Uterus (tissue), 4 donors: ENCODE measurements around the gene MFAP3L. TPM values are rescaled to one million over a fixed set of nuclear protein-coding genes. Genes with fewer than 3 reads are reported as not detected.

Source experiments
- DNase-seq, 2 donors: peaks; one replicate each; pipeline ENCODE4 v3.0.0-alpha.2; 2019 to 2020
- H3K27ac ChIP-seq, 2 donors: fragments of 200-600 bp; sonication (generic); 1 replicate in 1 of 2; 2 replicates in 1 of 2; pipeline ENCODE4 v1.5.1; 2016 to 2018
- H3K27me3 ChIP-seq, 2 donors: fragments of 200-600 bp; sonication (generic); one replicate each; pipeline ENCODE4 v1.5.1; 2018 to 2019; ENCODE audit warnings: control low read depth in 1 of 2
- H3K36me3 ChIP-seq, 2 donors: fragments of 200-600 bp; sonication (generic); one replicate each; pipeline ENCODE4 v1.5.1; 2019; ENCODE audit warnings: control low read depth in 1 of 2
- H3K4me1 ChIP-seq, 2 donors: fragments of 200-600 bp; sonication (generic); one replicate each; pipeline ENCODE4 v1.5.1; 2018 to 2019; ENCODE audit warnings: control low read depth in 1 of 2
- H3K4me3 ChIP-seq, 2 donors: fragments of 200-600 bp; sonication (generic); 1 replicate in 1 of 2; 2 replicates in 1 of 2; pipeline ENCODE4 v1.5.1; 2018 to 2019; ENCODE audit warnings: mild to moderate bottlenecking in 1 of 2
- H3K9me3 ChIP-seq, 2 donors: fragments of 200-600 bp; sonication (generic); one replicate each; pipeline ENCODE4 v1.5.1; 2019; ENCODE audit warnings: control low read depth in 1 of 2
- POLR2A ChIP-seq, 2 donors: fragments of 450-650 bp; IDR thresholded peaks; one replicate each; pipeline ENCODE4 v1.6.1; 2016; ENCODE audit warnings: antibody characterized with exemption in 2 of 2, mild to moderate bottlenecking in 1 of 2, moderate library complexity in 1 of 2
- intact Hi-C: fragments of 100-400 bp; cut with DNase I; formaldehyde crosslinking; loops from one replicate; pipeline ENCODE4 v1.15.1; 2023; ENCODE audit warnings: low total_unique reads
- total RNA-seq, 4 donors: library from RNA; depleted of rRNA in 3 of 4; stranded (reverse); fragments of >200 nt in 3 of 4; gene quantifications; one replicate each; pipeline versions ENCODE4 v1.1.0 to v1.2.4, GENCODE V29; 2014 to 2023
- TF ChIP-seq, protein P1 (sequence below), 4 experiments: fragments of 200-600 bp in 2 of 4; fragments of 450-650 bp in 2 of 4; sonication (generic) in 2 of 4; IDR thresholded peaks; one replicate each; pipeline ENCODE4 v1.5.1; 2016 to 2019; ENCODE audit warnings: antibody characterized with exemption in 4 of 4, mild to moderate bottlenecking in 2 of 4, moderate library complexity in 1 of 4
- donor health status: DM: yes; HTN: yes; CAD: no.

MFAP3L gene
- total RNA-seq, 4 donors from 2014 or later = 6.6 to 38.4 (median 14.9) TPM

DNA sequence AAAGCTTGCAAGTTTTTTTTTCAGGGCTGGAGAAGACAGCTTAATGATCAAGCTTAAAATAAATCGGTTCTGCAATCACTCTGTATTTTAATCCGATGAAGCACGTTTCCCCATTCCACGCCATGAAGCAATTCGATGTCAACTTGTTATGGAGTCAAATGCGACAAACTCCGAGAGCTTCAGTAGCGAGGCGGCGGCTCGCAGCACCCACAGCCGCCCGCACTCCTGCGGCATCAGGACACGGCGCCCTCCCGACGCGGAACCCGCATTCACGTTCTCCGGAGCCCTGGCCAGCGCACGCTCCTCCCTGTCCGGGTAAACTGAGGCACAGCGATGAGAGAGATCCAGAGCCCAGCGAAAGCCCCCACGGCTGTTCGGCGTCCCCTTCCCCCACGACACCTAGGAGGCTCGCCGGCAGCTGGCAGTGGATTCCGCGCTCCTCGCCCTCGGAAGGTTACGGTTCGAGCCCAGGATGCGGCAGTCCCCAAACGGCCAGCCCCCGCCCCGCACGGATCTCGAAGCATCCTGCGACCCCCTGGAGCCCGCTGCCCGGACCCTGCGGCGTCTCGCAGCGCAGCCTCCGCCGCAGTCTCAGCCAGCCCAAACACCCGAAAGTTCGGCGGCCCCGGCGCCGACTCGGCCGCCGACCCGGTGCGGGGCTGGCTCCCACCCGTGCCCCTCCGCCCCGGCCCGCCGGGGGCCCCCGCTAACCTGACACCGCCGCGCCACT is 507 bp downstream of the MFAP3L start:
- intact Hi-C loops = loop anchor here (10.0 kb wide), 1 partner anchor 411 kb away; the partner anchor contains the start of gene NEK1
- H3K27ac ChIP-seq = peak overlapping the region; percentile 60 to 94
- H3K4me3 ChIP-seq = peak overlapping the region; percentile 89 to 92

DNA sequence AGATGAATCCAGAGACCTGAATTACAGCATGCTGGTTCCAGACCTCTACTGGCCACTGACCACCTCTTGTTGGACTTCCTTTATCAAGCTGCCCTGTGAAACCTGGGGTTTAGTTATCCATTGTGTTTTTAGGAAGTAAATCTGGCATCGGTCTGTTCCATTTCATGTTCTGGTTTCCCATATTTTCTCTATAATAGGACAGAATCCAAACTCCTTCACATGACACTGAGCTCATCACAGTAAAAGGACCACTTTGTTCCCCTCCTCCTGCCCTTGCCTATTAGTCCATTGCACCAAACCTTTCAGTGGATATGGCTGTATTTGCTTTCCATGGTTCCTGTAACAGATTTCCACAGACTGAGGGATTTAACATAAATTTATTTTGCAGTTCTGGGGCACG is 4.0 kb downstream of the MFAP3L start:
- no peak overlapping the region for H3K27ac ChIP-seq
- TF ChIP-seq, protein P1, sequence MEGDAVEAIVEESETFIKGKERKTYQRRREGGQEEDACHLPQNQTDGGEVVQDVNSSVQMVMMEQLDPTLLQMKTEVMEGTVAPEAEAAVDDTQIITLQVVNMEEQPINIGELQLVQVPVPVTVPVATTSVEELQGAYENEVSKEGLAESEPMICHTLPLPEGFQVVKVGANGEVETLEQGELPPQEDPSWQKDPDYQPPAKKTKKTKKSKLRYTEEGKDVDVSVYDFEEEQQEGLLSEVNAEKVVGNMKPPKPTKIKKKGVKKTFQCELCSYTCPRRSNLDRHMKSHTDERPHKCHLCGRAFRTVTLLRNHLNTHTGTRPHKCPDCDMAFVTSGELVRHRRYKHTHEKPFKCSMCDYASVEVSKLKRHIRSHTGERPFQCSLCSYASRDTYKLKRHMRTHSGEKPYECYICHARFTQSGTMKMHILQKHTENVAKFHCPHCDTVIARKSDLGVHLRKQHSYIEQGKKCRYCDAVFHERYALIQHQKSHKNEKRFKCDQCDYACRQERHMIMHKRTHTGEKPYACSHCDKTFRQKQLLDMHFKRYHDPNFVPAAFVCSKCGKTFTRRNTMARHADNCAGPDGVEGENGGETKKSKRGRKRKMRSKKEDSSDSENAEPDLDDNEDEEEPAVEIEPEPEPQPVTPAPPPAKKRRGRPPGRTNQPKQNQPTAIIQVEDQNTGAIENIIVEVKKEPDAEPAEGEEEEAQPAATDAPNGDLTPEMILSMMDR (IDR thresholded peaks at IDR 0.05) = no peak
- H3K4me1 ChIP-seq = no peaks in the 10 kb centered on the region
- H3K9me3 ChIP-seq = no peaks in the 10 kb centered on the region
- no peaks in the 10 kb centered on the region for H3K27me3 ChIP-seq
- DNase-seq = no peak
- H3K4me3 ChIP-seq = no peak overlapping the region
- intact Hi-C loops = loop anchor here (10.0 kb wide), 1 partner anchor 407 kb away; the partner anchor contains the start of gene NEK1
- H3K36me3 ChIP-seq = no peaks in the 10 kb centered on the region

More for the DNA sequence above, 507 bp downstream of the MFAP3L start:
- H3K4me1 ChIP-seq = no peaks in the 10 kb centered on the region
- H3K9me3 ChIP-seq = no peaks in the 10 kb centered on the region
- no peaks in the 10 kb centered on the region for H3K36me3 ChIP-seq
- TF ChIP-seq, protein P1 (IDR thresholded peaks at IDR 0.05) = no peak
- no peak for TF ChIP-seq POLR2A (IDR thresholded peaks at IDR 0.05)
- H3K27me3 ChIP-seq = no peaks in the 10 kb centered on the region
- DNase-seq = peak; percentile 24 to 35

DNA sequence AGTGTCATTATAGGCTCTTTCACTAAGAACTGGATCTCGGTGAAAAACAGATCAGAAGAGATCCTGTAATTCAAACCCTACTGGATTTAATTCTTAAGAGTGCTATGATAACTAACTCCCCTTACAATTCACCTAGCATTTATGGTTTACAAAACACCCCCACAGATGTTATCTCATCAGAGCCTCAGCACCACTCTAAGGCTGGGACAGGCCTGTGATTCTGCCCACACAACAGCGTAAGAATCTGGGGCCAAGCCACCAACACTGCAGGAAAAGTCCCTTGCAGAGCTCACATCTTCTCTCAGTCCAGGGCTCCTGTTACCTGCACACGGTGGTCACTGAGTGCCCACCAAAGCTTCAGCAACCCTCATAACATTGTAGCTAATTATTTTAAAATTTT is 8.9 kb downstream of the MFAP3L start:
- no peaks in the 10 kb centered on the region for H3K9me3 ChIP-seq
- no peak overlapping the region for H3K4me3 ChIP-seq
- H3K4me1 ChIP-seq = peaks cover 0 to 7% of the 10 kb centered on the region in 2 donors
- DNase-seq = no peak
- no peak overlapping the region for H3K27ac ChIP-seq
- H3K27me3 ChIP-seq = no peaks in the 10 kb centered on the region
- TF ChIP-seq, protein P1 (IDR thresholded peaks at IDR 0.05) = no peak
- TF ChIP-seq POLR2A (IDR thresholded peaks at IDR 0.05) = no peak
- H3K36me3 ChIP-seq = no peaks in the 10 kb centered on the region
- intact Hi-C loops = no loop called here

DNA sequence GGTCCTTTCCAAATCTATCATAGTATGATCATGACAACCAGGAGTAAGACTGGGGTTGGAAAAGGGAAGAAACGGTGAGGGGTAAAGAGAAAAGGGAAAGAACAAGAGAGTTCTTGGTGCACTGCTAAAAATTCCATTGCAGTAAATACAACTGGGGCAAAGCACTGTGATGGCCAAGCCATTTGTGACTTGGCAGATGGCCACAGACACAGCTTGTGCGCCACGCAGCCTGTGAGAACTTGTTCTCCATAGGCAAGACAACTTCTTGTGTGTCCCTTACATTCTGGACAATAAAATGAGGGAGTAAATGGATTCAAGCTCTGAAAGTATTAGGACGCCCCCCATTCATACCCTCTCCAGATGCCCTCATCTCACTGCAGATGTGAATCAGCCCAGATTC is 10.9 kb downstream of the MFAP3L start:
- H3K9me3 ChIP-seq = no peaks in the 10 kb centered on the region
- no peaks in the 10 kb centered on the region for H3K27me3 ChIP-seq
- no peak for DNase-seq
- peak overlapping the region; percentile 46 to 63 for H3K27ac ChIP-seq
- no peak overlapping the region for H3K4me3 ChIP-seq
- TF ChIP-seq, protein P1 (IDR thresholded peaks at IDR 0.05) = no peak
- TF ChIP-seq POLR2A (IDR thresholded peaks at IDR 0.05) = no peak
- H3K36me3 ChIP-seq = no peaks in the 10 kb centered on the region
- intact Hi-C loops = no loop called here
- peaks cover 0 to 7% of the 10 kb centered on the region in 2 donors for H3K4me1 ChIP-seq

DNA sequence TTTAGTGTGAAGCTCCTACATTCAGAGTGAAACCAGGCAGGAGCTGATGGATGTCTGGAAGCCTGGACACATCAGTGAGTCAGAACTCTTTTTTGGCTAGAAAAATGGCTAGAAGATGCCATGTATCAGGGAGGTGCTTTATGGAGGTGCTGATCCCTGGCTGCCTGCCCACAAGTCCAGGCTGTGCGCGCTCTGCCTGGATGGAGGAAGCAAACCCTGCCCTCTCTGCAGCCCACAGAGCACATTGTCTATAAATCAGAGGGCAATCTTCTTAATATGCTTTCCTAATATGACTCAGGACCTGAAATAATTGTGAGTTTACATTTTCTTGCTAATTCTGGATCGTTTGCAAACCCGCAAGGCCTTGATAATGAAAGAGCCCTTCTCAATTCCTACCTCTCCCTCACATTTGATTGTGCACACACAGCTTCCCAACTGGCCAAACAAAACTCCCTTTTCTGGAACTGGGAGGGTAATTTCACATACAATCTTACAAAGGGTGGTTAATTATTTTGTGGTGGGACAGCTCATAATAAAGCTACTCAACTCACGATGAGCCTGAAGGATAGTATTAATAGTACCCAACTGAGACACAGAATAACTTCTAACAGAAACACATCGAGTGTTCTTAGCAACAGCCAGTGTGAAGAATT is 11.7 kb downstream of the MFAP3L start:
- DNase-seq = peak; percentile 85 to 93
- Histone ChIP-seq H3K4me3 (no peak overlapping the region), H3K36me3 (no peaks in the 10 kb centered on the region), H3K27ac (peak overlapping the region; percentile 46 to 63), H3K4me1 (peaks cover 0 to 7% of the 10 kb centered on the region in 2 donors), H3K27me3 (no peaks in the 10 kb centered on the region), H3K9me3 (no peaks in the 10 kb centered on the region)
- TF ChIP-seq, protein P1 (IDR thresholded peaks at IDR 0.05) = no peak
- no peak for TF ChIP-seq POLR2A (IDR thresholded peaks at IDR 0.05)
- intact Hi-C loops = no loop called here
